Activated T-cell treated with anti-CD3 and anti-CD28 coated beads for 48 hours (primary cell): ENCODE measurements around the gene GBX2.

Source experiments
- DNase-seq: peaks from one replicate; pipeline ENCODE4 v3.0.0-alpha.2; 2020; ENCODE audit warnings: low read depth

GBX2 gene

GRCh38 chr2:236117861-236118269, 50.3 kb downstream of the GBX2 start:
- no peak for DNase-seq

GRCh38 chr2:236117401-236117800, 50.8 kb downstream of the GBX2 start:
- DNase-seq: no peak
